H9 (cell line): ENCODE results near the gene CROCC2. TPM values are rescaled to one million over a fixed set of nuclear protein-coding genes. Genes with fewer than 3 reads are reported as not detected.

Source experiments
- DNase-seq: peaks from one replicate; pipeline ENCODE4 v3.0.0-alpha.2; 2017
- H2AFZ ChIP-seq: one replicate; pipeline ENCODE4 v1.6.1; 2013; ENCODE audit warnings: mild to moderate bottlenecking, low read length, control low read depth, moderate library complexity
- H2AK5ac ChIP-seq: 2 replicates; pipeline ENCODE4 v1.6.1; 2013; ENCODE audit warnings: low read length, control low read depth, mixed read lengths; ENCODE audit not compliant: insufficient read length
- H2BK120ac ChIP-seq: one replicate; pipeline ENCODE4 v1.6.1; 2013; ENCODE audit warnings: low read depth, mild to moderate bottlenecking, low read length, control low read depth, inconsistent platforms; ENCODE audit not compliant: poor library complexity, severe bottlenecking
- H2BK12ac ChIP-seq: 2 replicates; pipeline ENCODE4 v1.6.1; 2013; ENCODE audit warnings: low read length, control low read depth, mixed read lengths, low read depth; ENCODE audit not compliant: insufficient read length
- H2BK15ac ChIP-seq: 2 replicates; pipeline ENCODE4 v1.6.1; 2013; ENCODE audit warnings: low read depth, low read length, control low read depth
- H2BK20ac ChIP-seq: one replicate; pipeline ENCODE4 v1.6.1; 2013; ENCODE audit warnings: low read depth, mild to moderate bottlenecking, low read length, control low read depth, inconsistent platforms; ENCODE audit not compliant: poor library complexity, severe bottlenecking
- H2BK5ac ChIP-seq: 2 replicates; pipeline ENCODE4 v1.6.1; 2013; ENCODE audit warnings: low read length, control low read depth, mixed read lengths; ENCODE audit not compliant: insufficient read length
- H3K14ac ChIP-seq: 2 replicates; pipeline ENCODE4 v1.6.1; 2013; ENCODE audit warnings: low read length, control low read depth; ENCODE audit not compliant: insufficient read depth
- H3K18ac ChIP-seq: 2 replicates; pipeline ENCODE4 v1.6.1; 2013; ENCODE audit warnings: low read depth, mild to moderate bottlenecking, mixed read lengths, low read length, control low read depth; ENCODE audit not compliant: insufficient read length
- H3K23ac ChIP-seq: 2 replicates; pipeline ENCODE4 v1.6.1; 2013; ENCODE audit warnings: low read length, control low read depth, mixed read lengths, low read depth; ENCODE audit not compliant: insufficient read length
- H3K23me2 ChIP-seq: 2 replicates; pipeline ENCODE4 v1.6.1; 2013; ENCODE audit warnings: low read depth, mild to moderate bottlenecking, mixed read lengths, low read length, control low read depth; ENCODE audit not compliant: insufficient read length, poor library complexity, severe bottlenecking
- H3K27ac ChIP-seq: 2 replicates; pipeline ENCODE4 v1.5.1; 2013; ENCODE audit warnings: low read length, control low read depth, mixed read lengths, low read depth; ENCODE audit not compliant: insufficient read length
- H3K27me3 ChIP-seq: 2 replicates; pipeline ENCODE4 v1.6.1; 2013; ENCODE audit warnings: low read length, control low read depth, inconsistent platforms; ENCODE audit not compliant: insufficient read depth
- H3K4ac ChIP-seq: 2 replicates; pipeline ENCODE4 v1.6.1; 2013; ENCODE audit warnings: low read depth, mild to moderate bottlenecking, control low read depth, inconsistent platforms, low read length, moderate library complexity
- H3K4me1 ChIP-seq: 2 replicates; pipeline ENCODE4 v1.6.1; 2013; ENCODE audit warnings: low read length, control low read depth, inconsistent platforms; ENCODE audit not compliant: insufficient read depth
- H3K4me2 ChIP-seq: 2 replicates; pipeline ENCODE4 v1.6.1; 2013; ENCODE audit warnings: low read length, control low read depth, mixed read lengths; ENCODE audit not compliant: insufficient read length, insufficient read depth
- H3K56ac ChIP-seq: 2 replicates; pipeline ENCODE4 v1.6.1; 2013; ENCODE audit warnings: low read depth, mild to moderate bottlenecking, mixed read lengths, low read length, control low read depth; ENCODE audit not compliant: insufficient read length
- H3K79me1 ChIP-seq: 2 replicates; pipeline ENCODE4 v1.6.1; 2013; ENCODE audit warnings: low read depth, mild to moderate bottlenecking, moderate library complexity, low read length, control low read depth, inconsistent platforms; ENCODE audit not compliant: insufficient read depth, poor library complexity, severe bottlenecking
- H3K79me2 ChIP-seq: 2 replicates; pipeline ENCODE4 v1.6.1; 2013; ENCODE audit warnings: low read length, control low read depth, inconsistent platforms; ENCODE audit not compliant: insufficient read depth
- H3K9ac ChIP-seq: 2 replicates; pipeline ENCODE4 v1.6.1; 2013; ENCODE audit warnings: low read length, control low read depth, mixed read lengths; ENCODE audit not compliant: insufficient read length; ENCODE audit errors: extremely low read depth
- H3K9me3 ChIP-seq: one replicate; pipeline ENCODE4 v1.6.1; 2013; ENCODE audit warnings: low read depth, low read length, inconsistent platforms; ENCODE audit not compliant: control insufficient read depth
- H3T11ph ChIP-seq: one replicate; pipeline ENCODE4 v1.6.1; 2013; ENCODE audit warnings: mild to moderate bottlenecking, low read length, control low read depth, inconsistent platforms
- H4K20me1 ChIP-seq: one replicate; pipeline ENCODE4 v1.6.1; 2013; ENCODE audit not compliant: control insufficient read depth, insufficient read length, insufficient read depth
- H4K5ac ChIP-seq: 2 replicates; pipeline ENCODE4 v1.6.1; 2013; ENCODE audit warnings: low read depth, mild to moderate bottlenecking, mixed read lengths, low read length, control low read depth; ENCODE audit not compliant: insufficient read length
- H4K8ac ChIP-seq: replicated peaks from 2 replicates; pipeline ENCODE4 v1.6.1; 2013; ENCODE audit warnings: low read length, control low read depth, mixed read lengths, low read depth; ENCODE audit not compliant: insufficient read length
- H4K91ac ChIP-seq: 2 replicates; pipeline ENCODE4 v1.6.1; 2013; ENCODE audit warnings: low read depth, mild to moderate bottlenecking, moderate library complexity, mixed read lengths, low read length, control low read depth; ENCODE audit not compliant: insufficient read length
- H3K27ac Mint-ChIP-seq, 3 experiments: 2 replicates in 2 of 3; 3 replicates in 1 of 3; pipeline ENCODE4 v1.8.0; 2020 to 2021; ENCODE audit warnings: mixed read lengths in 3 of 3, mild to moderate bottlenecking in 1 of 3, moderate library complexity in 1 of 3
- H3K27me3 Mint-ChIP-seq: 2 replicates; pipeline ENCODE4 v1.8.0; 2021; ENCODE audit warnings: low read depth, mild to moderate bottlenecking, moderate library complexity, mixed read lengths
- H3K36me3 Mint-ChIP-seq, 3 experiments: 2 replicates in 2 of 3; 3 replicates in 1 of 3; pipeline ENCODE4 v1.8.0; 2020 to 2021; ENCODE audit warnings: low read depth in 3 of 3, mixed read lengths in 3 of 3; ENCODE audit not compliant: insufficient read depth in 1 of 3
- H3K4me1 Mint-ChIP-seq, 2 experiments: 2 replicates each; pipeline ENCODE4 v1.8.0; 2020; ENCODE audit warnings: mixed read lengths in 2 of 2
- H3K4me3 Mint-ChIP-seq, 2 experiments: 2 replicates in 1 of 2; 3 replicates in 1 of 2; pipeline ENCODE4 v1.8.0; 2020 to 2021; ENCODE audit warnings: mild to moderate bottlenecking in 2 of 2, mixed read lengths in 2 of 2, moderate library complexity in 1 of 2
- H3K9me3 Mint-ChIP-seq, 2 experiments: 2 replicates in 1 of 2; 3 replicates in 1 of 2; pipeline ENCODE4 v1.8.0; 2020; ENCODE audit warnings: mild to moderate bottlenecking in 2 of 2, mixed read lengths in 2 of 2, moderate library complexity in 1 of 2
- WGBS: extraction: QIAGEN DNeasy Blood & Tissue Kit; methylation state at CpG from one replicate; pipeline ENCODE4 v1.1.7; 2013; ENCODE audit warnings: missing lambda C conversion rate, low lambda C conversion rate, mixed read lengths; ENCODE audit not compliant: insufficient read length; ENCODE audit errors: extremely low coverage; 5-methylcytosine and 5-hydroxymethylcytosine counted together
- total RNA-seq: library from RNA; stranded (reverse); gene quantifications from 2 replicates; pipeline ENCODE4 v1.2.1, GENCODE V29; 2021
- TF ChIP-seq, protein P1 (sequence below): fragments of 200-600 bp; sonication (generic); conservative IDR thresholded peaks from 3 replicates; pipeline ENCODE4 v1.8.0; 2021; ENCODE audit warnings: antibody characterized with exemption, mild to moderate bottlenecking

Gene CROCC2
- total RNA-seq, 1 experiment from 2014 or later, result not detected

DNA sequence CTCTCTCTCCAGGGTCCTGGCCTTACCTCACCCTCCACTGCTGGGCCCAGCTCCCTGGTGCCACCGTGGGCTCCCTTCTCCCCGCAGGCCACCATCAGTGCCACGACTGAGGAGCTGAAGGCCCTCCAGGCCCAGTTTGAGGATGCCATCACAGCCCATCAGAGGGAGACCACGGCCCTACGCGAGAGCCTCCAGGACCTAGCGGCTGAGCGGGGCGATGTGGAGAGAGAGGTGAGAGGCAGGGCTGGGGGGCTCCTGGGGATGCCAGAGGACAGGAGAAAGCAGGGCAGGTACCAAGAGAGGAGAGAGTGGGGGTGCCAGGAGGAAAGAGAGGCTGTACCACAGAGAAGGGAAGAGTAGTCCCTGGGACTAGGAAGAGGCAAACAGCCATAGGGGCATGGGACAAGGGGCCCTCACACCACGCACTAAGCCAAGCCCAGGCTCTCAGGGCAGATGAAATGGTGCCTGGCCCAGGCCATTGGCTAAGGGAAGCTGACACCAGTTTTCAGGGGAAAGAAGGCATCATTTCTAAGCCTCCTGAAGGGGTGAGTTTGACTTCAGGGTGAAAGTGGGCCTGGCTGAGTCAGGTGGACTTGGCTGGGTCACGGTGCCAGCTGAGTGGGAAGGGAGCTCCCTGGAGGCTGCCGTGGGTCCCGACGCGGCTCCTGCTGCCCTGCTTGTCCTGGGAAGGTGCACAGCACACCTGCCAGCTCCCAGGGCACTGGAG lies 53.2 kb downstream of the CROCC2 start:
- H2AFZ ChIP-seq, result no peak overlapping the region
- no peaks in the 10 kb centered on the region; the same call in 1 of the 2 replicates for H3K27me3 Mint-ChIP-seq
- no peak overlapping the region for H3K4ac ChIP-seq
- H2AK5ac ChIP-seq, result no peak overlapping the region
- H3K9me3 ChIP-seq, result no peaks in the 10 kb centered on the region
- H2BK5ac ChIP-seq, result no peak overlapping the region
- no peak overlapping the region for H4K91ac ChIP-seq
- peak overlapping the region in 2 of 3 experiments; percentile 35 to 67; a peak in 1 of 7 replicates for H3K27ac Mint-ChIP-seq
- no peak overlapping the region for H3K27ac ChIP-seq
- peaks cover 10 to 14% of the 10 kb centered on the region in 2 experiments for H3K4me1 Mint-ChIP-seq
- no peak overlapping the region for H3K56ac ChIP-seq
- H3K14ac ChIP-seq, result no peak overlapping the region
- no peak overlapping the region for H3K9ac ChIP-seq
- H3K23ac ChIP-seq, result no peak overlapping the region
- H3K4me2 ChIP-seq, result no peak overlapping the region
- no peak overlapping the region for H2BK12ac ChIP-seq
- no peak overlapping the region for H4K8ac ChIP-seq
- no peaks in the 10 kb centered on the region for H3K36me3 Mint-ChIP-seq
- H3K4me1 ChIP-seq, result no peaks in the 10 kb centered on the region; the same call in 1 of the 2 replicates
- H3K27me3 ChIP-seq, result no peaks in the 10 kb centered on the region
- H3K79me2 ChIP-seq, result no peaks in the 10 kb centered on the region
- WGBS, result no CpG with 5 or more reads among the region's 15 CpGs
- H3T11ph ChIP-seq, result no peak overlapping the region
- H4K20me1 ChIP-seq, result no peaks in the 10 kb centered on the region
- H3K9me3 Mint-ChIP-seq, result no peaks in the 10 kb centered on the region
- no peak overlapping the region for H3K4me3 Mint-ChIP-seq
- no peak overlapping the region for H2BK20ac ChIP-seq
- H2BK15ac ChIP-seq, result no peak overlapping the region
- no peaks in the 10 kb centered on the region for H3K23me2 ChIP-seq
- TF ChIP-seq, protein P1, sequence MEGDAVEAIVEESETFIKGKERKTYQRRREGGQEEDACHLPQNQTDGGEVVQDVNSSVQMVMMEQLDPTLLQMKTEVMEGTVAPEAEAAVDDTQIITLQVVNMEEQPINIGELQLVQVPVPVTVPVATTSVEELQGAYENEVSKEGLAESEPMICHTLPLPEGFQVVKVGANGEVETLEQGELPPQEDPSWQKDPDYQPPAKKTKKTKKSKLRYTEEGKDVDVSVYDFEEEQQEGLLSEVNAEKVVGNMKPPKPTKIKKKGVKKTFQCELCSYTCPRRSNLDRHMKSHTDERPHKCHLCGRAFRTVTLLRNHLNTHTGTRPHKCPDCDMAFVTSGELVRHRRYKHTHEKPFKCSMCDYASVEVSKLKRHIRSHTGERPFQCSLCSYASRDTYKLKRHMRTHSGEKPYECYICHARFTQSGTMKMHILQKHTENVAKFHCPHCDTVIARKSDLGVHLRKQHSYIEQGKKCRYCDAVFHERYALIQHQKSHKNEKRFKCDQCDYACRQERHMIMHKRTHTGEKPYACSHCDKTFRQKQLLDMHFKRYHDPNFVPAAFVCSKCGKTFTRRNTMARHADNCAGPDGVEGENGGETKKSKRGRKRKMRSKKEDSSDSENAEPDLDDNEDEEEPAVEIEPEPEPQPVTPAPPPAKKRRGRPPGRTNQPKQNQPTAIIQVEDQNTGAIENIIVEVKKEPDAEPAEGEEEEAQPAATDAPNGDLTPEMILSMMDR, result no peak
- H2BK120ac ChIP-seq, result no peak overlapping the region
- H3K18ac ChIP-seq, result no peak overlapping the region
- no peaks in the 10 kb centered on the region for H3K79me1 ChIP-seq
- no peak overlapping the region for H4K5ac ChIP-seq
- DNase-seq, result peak; percentile 12
